HT-29 (cell line): ENCODE results near the gene HCN1. TPM values are rescaled to one million over a fixed set of nuclear protein-coding genes. Genes with fewer than 3 reads are reported as not detected.

Source experiments
- DNase-seq: peaks from one replicate; pipeline ENCODE4 v3.0.0-alpha.2; 2015; ENCODE audit warnings: low spot score
- total RNA-seq: library from RNA; depleted of rRNA; stranded (reverse); fragments of >200 nt; shearing (Covaris generic); gene quantifications from 2 replicates; pipeline ENCODE4 v1.2.3, GENCODE V29; 2014; rRNA removed

The HCN1 gene
- not detected in 2 replicates for total RNA-seq

DNA sequence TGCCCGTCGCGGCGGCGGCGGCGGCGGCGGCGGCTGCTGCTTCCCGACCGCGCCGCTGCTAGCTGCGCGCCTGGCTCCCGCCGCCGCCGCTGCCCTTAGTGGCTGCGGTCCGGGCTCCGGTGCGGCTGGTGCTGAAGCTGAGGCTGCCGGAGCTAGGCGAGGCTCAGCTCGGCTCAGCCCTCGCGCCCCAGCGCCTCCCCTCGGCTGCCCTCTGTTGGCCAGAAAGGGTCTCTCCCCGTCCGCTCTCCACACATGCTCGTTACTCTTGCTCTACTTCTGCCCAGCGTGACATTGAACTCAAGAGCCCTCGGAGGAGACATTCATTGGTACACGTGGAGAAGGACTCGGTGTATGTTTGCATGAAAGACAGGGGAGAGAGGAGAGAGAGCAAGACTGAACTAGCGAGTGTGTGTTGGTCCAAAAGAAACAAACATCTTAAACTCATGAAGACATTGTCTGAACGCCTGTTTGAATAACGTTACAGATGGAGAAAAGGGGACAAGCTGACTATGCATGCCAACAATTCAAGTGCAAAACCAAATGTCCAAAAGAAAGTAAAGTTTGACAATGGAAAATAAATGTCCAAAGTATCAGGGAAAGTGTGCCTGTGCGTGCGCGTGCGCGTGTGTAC is at the start of gene HCN1:
Gene HCN1, minus strand, starts transcription at position 175 of the 631 bp plus-strand sequence.
- no peak for DNase-seq

DNA sequence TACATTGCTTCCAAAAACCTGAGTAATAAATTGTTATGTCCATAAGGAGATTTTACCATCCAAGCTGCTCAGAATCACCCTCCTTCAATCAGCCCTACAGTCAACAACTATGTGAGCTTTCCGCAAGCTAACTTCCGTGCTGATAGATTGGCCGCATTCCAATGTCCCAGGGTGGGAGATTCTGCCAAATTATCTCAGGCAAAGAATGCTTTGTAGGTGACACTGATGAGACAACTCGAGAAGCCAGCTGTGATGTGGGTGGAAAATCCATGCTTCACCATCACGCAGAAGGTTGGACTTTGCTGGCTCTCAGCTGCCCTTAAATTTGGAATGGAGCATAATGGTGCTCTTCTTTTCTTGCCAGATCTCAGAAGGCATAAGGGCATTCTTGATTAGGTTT is 44.9 kb upstream of the HCN1 start:
- no peak for DNase-seq

- no peak for DNase-seq
Measured at GRCh38 chr5:45737153-45737552, 41.0 kb upstream of the HCN1 start.

DNA sequence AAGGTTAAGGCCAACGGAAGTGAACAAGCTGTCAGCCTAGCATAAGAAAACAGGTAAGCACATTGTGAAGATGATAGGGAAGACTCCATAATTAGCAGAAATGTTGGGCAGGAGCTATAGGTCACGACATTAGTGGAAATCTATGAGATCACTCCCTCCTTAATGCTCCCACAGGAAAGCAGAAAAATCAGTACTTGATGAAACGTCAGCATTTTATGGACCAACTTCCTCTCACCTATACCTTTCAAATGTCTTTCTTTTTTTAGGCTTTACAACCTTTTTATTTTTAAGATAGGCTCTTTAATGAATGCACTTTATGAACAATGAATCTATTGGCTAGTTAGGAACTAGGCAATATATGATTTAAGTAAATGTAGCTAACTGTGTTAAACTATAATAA is 29.4 kb upstream of the HCN1 start:
- DNase-seq = no peak

- DNase-seq = no peak
Measured at GRCh38 chr5:45697201-45697600, 1.0 kb upstream of the HCN1 start.

DNA sequence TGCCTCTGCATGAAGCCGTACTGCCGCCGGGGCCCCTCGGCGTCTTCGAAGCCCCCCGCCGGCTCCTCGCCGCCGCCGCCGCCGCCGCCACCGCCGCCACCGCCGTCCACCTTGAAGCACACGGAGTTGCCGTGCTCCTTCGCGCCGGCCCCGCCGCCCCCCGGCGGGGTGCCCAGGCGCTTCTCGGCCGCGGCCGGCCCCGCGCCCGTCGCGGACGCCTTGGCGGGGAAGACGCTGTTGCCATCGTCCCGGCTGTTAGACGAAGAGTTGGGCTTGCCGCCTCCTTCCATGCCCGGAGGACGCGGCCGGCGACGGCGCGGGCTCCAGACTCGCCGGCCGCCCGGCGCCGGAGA is 400 bp downstream of the HCN1 start:
- no peak for DNase-seq

DNA sequence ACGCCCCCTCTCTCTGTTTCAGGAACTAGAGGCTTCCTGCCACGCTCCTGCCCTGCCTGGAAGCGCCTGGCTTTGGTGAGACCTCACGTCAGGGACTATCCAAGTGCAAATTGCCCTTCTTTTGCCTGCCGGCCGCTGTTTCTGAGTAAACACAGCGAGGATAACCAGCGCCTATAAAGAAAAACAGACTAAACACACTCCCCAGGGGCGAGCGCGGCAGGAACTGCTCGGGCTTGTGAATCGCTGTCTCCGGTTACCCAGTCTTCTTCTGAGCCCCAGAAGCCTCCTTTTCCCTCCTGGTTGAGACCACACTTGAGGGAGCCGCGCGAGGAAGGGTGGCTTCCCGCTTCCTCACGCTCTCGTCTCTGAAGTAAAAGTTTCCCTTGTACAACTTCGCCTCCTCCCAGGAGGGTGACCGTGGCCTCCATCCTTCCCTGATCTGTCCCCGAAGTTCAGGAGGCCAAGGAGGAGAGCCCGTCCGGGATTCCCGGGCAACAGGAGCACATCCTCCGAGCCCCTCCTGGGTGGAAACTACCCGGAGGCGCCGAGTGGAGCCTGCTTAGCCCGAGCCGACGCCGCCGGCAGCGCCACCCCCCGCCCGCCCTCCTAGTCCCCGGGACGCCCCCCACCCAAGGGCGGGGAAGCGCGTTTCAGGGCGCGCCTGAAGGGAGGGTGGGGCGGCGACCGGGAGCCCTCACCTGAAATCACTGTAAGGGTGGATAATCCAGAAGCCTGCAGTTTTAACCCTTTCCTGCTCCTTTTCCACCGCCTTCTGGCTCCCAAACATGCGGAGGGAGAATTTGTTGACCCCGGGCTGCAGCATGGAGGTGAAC is 993 bp downstream of the HCN1 start:
- DNase-seq = no peak

DNA sequence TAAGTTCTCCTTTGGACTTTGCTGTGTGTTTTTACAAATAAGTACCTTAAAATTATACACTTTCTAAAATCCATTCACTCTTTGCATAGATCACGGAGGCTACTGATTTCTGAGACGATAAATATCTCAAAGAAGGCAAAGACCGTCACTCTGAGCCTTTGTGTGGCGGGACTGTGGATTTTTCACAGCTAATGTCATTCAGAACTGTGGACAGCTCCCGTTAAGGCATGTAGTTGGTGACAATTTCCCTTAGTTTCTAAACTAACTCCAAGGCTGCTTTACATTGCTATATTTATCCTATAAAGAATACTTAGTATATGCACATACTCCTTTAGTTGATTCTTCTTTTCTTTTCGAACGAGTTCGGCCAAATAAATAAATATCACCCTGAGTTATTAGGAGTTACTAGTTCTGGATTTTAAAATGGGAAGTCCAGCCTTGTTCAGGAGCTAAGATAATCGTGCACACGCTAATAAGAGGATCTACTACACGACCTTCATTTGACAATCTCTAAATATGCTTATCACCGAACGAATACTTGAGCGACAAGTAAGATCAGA is 1.8 kb downstream of the HCN1 start:
- DNase-seq = peak; percentile 25

- no peak for DNase-seq
Measured at GRCh38 chr5:45692481-45692880, 3.7 kb downstream of the HCN1 start.

DNA sequence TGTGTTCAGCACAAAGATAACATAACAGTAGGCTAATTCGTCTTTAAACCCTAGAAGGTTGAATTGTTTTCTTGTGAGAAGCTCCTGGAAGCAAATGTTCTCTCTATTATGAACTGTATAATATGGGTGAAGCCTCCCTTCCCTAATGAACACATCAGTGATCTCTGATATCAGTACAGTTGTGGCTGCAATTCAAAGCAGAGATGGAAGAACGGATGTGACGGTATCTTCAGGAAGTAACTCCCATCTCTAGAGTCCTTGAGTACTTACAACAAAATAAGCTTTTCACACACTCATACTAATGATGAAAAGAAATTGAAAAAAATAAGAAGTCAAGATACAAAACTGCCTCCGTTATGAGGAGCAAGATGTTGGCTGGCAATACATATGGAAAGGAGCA is 4.5 kb downstream of the HCN1 start:
- no peak for DNase-seq

- no peak for DNase-seq
Measured at GRCh38 chr5:45687701-45688100, 8.5 kb downstream of the HCN1 start.

GRCh38 chr5:45686620-45687019 is 9.6 kb downstream of the HCN1 start:
- no peak for DNase-seq

DNA sequence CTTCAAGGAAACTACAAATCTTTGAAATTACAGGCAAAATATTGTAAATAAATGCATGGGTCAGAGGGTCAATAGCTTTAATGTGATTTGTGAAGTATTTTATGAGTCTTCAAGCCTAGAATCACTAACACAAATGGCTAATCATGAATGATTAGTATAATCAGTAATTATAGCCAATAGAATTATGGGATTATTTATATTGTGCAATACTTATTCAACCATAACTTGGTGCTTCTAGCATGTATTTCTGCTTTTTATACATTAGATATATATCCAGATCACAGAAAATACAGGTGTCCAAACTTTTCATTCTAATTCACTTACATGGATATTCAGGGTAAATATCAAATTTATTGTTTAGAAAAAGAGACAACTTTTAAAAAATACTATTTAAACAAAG is 12.1 kb downstream of the HCN1 start:
- no peak for DNase-seq

GRCh38 chr5:45680950-45681349 is 15.2 kb downstream of the HCN1 start:
- no peak for DNase-seq

DNA sequence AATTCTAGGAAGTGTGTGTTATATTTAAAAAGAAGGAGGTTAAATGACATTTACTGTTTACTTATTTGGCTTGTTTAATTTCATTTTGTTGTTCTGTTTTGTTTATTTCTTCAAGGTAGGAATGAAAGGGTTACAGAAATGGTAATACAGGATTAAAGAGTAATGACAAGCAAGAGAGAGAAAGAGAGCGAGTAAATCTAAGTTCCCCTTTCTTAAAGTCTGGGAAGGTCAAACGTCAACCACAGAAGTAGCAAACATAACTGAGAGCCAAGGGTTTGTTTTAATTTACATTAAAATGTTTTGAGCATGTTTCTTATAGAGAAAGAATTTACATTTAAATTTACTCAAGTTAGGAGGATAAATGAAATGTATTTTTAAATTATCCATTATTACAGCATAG is 18.7 kb downstream of the HCN1 start:
- no peak for DNase-seq

DNA sequence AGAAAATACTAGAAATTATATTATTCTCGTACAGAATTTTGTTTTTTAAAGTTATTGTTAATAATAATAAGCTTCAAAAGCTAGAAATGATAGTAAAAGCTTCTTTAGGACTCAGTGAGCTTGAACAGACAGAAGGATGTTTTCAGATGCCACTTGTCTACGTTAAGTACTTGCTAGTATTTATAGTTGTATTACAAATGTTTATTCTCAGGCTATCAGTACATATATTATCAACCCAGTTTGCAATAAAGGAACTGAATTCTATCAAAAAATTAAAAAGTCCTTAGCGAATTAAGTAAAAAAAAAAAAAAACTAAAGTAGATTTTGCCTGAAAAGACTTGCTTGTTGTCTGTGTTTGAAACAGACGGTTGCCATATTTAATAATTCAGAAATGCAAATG is 23.9 kb downstream of the HCN1 start:
- DNase-seq = no peak

DNA sequence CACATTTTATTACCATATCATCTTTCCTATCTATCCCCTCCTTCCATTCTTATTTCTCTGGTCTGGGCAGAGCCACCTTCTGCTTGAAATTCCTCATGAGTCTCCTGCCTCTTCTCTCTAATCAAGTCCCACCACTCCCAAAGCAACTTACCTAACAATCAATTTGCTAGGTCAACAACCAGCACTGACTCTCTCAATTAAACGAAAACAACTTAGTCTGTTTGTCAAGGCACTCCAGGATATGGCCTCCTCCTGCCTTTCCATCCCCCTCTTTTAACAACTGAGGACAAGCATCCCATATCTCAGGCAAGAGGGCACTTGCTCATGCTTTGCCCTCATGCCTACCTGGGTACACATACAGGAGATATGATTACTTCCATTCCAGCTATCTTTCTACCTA is 47.4 kb downstream of the HCN1 start:
- no peak for DNase-seq

GRCh38 chr5:45643056-45643455 is 53.1 kb downstream of the HCN1 start:
- no peak for DNase-seq

DNA sequence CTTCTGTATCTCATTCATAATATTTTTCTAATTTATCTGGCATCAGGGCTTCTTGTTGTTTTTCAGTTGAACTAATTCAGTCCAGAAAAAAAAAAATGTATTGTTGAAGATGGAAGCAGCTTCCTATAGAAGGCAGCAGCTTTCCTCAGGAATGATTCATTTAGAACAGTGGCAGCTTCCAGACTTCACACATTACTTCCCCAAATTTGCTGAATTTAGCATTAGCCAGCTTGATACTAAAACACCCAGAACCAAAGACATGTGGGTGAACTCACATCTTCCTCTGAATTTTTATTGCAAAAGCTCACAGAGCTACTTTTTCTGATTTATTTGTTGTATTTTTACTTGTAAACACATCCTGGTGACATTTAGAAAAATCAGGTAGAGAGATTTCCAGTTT is 53.8 kb downstream of the HCN1 start:
- no peak for DNase-seq

- DNase-seq = peak; percentile 41
Measured at GRCh38 chr5:45639040-45639439, 57.1 kb downstream of the HCN1 start.

- DNase-seq = no peak
Measured at GRCh38 chr5:45627076-45627656, 69.0 kb downstream of the HCN1 start.

- no peak for DNase-seq
Measured at GRCh38 chr5:45623832-45624231, 72.3 kb downstream of the HCN1 start.

DNA sequence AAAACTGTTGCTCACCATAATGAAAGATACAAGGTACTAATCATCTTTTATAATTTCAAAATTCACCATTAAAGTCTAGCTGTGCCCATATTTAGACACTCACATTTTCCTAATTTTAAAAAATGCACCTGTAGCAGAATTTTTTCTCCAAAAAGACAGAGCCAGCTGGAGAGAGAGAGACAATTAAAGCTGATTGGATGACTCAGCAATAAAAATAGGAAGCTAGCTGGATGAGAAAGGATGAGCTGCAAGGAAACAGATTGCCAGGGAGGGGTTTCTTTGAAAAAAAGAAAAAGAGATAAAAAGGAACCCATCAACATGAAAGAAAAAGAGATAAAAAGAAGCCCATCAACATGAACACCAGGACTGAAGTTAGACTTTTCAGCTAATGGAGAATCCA is 73.8 kb downstream of the HCN1 start:
- DNase-seq = no peak
